ENCODE data around the gene BLOC1S1.

The BLOC1S1 gene

GRCh38 chr12:55697686-55698085, 18.2 kb upstream of the BLOC1S1 start:
- TF ChIP-seq CTCF (IDR thresholded peaks at IDR 0.05; ENCODE audit: low read depth, low read length, missing control alignments): no peak
- H3K4me3 ChIP-seq (ENCODE audit: low read depth, low read length): no peak overlapping the region
- DNase-seq (ENCODE audit: low read depth): no peak
- in situ Hi-C loops (cut with HindIII; ENCODE audit: low sequenced_read_pairs): no loop called here

GRCh38 chr12:55698241-55698955, 17.4 kb upstream of the BLOC1S1 start:
- in situ Hi-C loops (cut with HindIII; ENCODE audit: low sequenced_read_pairs): no loop called here
- no peak for DNase-seq (ENCODE audit: low read depth)
- H3K4me3 ChIP-seq (ENCODE audit: low read depth, low read length): no peak overlapping the region
- TF ChIP-seq CTCF (IDR thresholded peaks at IDR 0.05; ENCODE audit: low read depth, low read length, missing control alignments): no peak

- no peak for DNase-seq (ENCODE audit: low read depth)
- in situ Hi-C loops (cut with HindIII; ENCODE audit: low sequenced_read_pairs): no loop called here
- no peak for TF ChIP-seq CTCF (IDR thresholded peaks at IDR 0.05; ENCODE audit: low read depth, low read length, missing control alignments)
- H3K4me3 ChIP-seq (ENCODE audit: low read depth, low read length): no peak overlapping the region
Measured at GRCh38 chr12:55698965-55699364, 16.9 kb upstream of the BLOC1S1 start.

GRCh38 chr12:55699471-55700055, 16.3 kb upstream of the BLOC1S1 start:
- no peak for TF ChIP-seq CTCF (IDR thresholded peaks at IDR 0.05; ENCODE audit: low read depth, low read length, missing control alignments)
- in situ Hi-C loops (cut with HindIII; ENCODE audit: low sequenced_read_pairs): no loop called here
- H3K4me3 ChIP-seq (ENCODE audit: low read depth, low read length): no peak overlapping the region
- DNase-seq (ENCODE audit: low read depth): no peak

DNA sequence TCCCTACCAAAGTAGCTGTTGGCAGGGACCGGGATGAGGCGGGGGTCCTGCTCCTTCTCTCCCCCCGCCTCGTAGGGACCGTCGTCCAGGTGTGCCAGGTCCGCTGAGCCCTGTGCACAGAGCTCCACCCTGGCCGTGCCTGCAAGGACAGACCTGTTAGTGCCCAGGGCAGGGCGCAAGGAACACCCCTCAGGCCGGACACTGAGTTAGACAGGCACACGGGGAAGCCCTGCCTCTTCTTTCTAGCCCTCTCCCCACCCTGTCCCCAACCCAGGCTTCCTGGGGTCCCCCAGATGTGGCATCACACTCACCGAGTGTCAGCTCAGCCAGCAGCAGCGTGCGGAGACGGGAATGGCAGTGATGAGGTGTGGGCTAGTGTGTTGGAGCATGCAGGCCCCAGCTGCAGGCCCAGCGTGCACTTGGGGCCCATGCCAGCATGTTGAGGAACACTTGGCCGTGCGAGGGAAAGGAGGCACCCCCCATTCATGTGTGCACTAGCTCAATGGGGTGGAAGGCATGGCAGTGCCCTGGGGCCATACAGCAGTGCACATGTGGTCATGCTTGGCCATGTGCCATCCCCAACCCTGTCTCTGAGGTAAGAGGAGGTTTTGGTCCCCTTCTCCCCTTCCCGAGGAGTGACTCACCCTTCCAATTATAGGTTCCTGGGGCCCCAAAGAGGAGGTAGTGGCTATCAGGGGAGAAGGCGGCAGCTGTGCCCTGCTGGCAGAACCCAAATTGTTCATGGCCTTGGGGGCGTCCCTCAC, 15.4 kb upstream of the BLOC1S1 start:
- no peak overlapping the region for H3K4me3 ChIP-seq (ENCODE audit: low read depth, low read length)
- DNase-seq (ENCODE audit: low read depth): no peak
- in situ Hi-C loops (cut with HindIII; ENCODE audit: low sequenced_read_pairs): no loop called here
- TF ChIP-seq CTCF (IDR thresholded peaks at IDR 0.05; ENCODE audit: low read depth, low read length, missing control alignments): no peak

DNA sequence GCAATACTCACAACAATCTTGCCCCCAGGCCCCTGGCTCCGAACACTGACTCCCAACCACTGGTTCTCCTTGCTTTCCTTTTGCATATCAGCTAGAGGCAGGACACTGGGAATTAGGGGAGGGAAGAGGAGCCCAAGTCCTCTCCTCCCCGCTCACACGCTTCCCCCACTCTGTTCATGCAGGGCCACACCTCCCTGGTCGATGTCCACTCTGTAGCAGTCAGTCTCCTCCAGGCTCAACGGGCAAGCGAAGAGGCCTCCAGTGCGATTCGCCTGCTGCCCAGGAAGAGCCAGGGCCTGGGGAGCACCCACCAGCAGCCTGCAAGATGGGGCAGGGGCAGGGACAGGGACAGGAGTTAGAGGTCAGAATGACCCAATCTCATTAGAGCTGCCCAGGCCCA, 13.0 kb upstream of the BLOC1S1 start:
- TF ChIP-seq CTCF (IDR thresholded peaks at IDR 0.05; ENCODE audit: low read depth, low read length, missing control alignments): no peak
- no peak overlapping the region for H3K4me3 ChIP-seq (ENCODE audit: low read depth, low read length)
- no peak for DNase-seq (ENCODE audit: low read depth)
- in situ Hi-C loops (cut with HindIII; ENCODE audit: low sequenced_read_pairs): no loop called here

All from astrocyte of the cerebellum (primary cell).